HUDEP-2 (cell line): ENCODE data around the gene ANXA11.

Experiments
- DNase-seq, 76 experiments: peaks; one replicate each; lab custom pipeline; 2025; ENCODE audit not compliant: unreplicated experiment in 76 of 76; lab: John Stamatoyannopoulos, UW

The ANXA11 gene

GRCh38 chr10:80167471-80168161, 37.7 kb downstream of the ANXA11 start:
- no peak for DNase-seq

- DNase-seq: no peak
Measured at GRCh38 chr10:80166581-80167470, 38.5 kb downstream of the ANXA11 start.

GRCh38 chr10:80165173-80165572, 40.2 kb downstream of the ANXA11 start:
- no peak for DNase-seq

DNA sequence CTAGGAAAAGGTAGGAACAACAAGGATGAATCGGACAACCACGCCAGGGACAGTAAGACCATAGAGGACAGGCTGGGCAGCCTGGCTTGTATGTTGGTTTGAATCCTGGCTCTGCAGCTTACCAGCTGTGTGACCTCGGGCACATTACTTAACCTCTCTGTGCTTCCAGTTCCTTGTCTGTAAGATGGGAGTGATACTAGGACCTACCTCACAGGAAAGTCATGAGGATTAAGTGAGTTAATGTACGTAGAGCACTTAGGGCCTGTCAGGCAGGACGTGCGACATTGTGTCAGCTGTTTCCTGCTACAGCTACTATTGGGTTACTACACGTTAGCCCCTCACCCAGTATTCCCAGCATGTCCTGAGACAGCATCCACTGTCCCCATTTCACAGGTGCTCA, 40.7 kb downstream of the ANXA11 start:
- DNase-seq: no peak

GRCh38 chr10:80163741-80164341, 41.5 kb downstream of the ANXA11 start:
- DNase-seq: peak in 22 of 76 experiments; percentile 1 to 43 (median 15)

DNA sequence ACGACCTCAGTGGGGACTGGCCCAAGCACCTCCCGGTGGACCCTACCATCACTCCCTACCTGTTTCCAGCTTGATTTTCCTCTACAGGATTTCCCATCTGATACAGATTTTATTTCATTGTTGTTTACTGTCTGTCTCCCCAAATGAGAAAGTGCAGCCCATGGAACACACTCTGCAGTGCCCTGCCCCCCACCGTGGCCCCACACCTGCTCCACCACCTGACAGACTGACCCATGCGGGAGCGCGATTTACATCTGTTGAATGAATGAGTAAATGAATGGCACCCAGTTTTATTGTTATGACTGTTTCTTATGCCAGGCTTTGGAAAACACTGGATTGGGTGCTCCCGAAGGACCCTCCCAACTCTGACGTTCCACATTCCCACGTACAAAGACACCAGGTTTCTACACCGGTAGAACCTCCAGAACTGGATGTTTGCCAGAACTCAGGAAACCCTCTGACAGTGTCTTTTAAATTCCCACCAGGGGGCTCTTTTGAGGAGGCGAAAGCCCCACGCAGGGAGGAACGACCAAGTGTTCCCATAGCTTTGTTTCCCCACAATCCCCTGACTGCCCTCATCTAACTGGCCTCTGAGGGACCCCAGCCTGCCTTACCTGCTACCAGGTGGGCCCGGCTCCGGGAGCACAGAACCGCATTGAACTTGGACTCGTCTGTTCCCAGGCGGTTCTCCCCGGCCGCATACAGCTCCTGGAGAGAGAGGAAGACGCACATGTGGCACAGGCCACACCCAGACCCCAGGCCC, 43.8 kb downstream of the ANXA11 start:
- DNase-seq: peak in 3 of 76 experiments; percentile 3 to 13 (median 9)

GRCh38 chr10:80160361-80161320, 44.7 kb downstream of the ANXA11 start:
- DNase-seq: no peak

- no peak for DNase-seq
Measured at GRCh38 chr10:80159166-80159873, 46.0 kb downstream of the ANXA11 start.

DNA sequence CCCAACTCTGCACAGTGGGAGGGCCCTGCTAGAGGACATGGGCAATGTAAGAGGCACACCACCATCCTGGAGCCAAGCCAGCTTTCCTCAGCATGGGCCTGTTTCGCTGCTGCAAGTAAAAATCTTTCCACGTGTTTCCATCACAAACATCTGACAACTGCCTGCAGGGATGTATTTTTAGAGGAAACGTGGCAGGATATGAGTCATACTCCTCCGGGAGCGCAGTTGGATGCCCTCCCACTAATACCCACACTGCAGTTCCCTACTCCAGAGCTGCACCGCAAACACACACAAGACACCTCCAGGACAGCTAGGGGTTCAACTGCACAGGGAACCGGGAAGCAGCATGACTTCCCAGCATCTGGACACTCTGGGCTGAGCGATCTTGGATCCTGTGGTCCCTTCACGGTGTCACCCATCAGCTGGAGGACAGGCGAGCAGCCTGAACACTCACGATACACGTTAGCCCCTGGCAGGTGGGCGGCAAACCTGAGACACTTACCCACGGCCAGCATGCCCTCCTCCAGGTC, 46.7 kb downstream of the ANXA11 start:
- peak in 3 of 76 experiments; percentile 3 to 11 (median 3) for DNase-seq

- DNase-seq: no peak
Measured at GRCh38 chr10:80158126-80158525, 47.2 kb downstream of the ANXA11 start.

DNA sequence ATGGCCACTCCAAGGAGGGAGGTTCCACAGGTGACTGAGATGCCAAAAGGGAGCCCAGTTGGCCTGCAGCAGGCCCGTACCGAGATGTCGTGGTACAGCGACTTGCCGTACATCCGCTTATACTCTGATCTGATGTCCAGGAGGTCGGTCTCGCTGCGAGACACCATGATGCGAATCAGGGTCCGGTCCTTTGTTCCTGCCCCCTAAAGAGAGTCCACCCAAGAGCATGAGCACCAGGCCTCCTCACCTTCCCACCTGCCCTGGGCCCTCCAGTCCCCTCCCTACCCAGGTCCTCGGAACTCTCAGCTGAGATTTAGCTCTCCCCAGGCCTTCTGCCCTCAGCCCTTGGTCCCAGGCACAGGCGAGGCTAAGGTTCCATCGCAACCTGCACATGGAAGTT, 47.8 kb downstream of the ANXA11 start:
- DNase-seq: no peak

GRCh38 chr10:80156216-80156615, 49.1 kb downstream of the ANXA11 start:
- no peak for DNase-seq

DNA sequence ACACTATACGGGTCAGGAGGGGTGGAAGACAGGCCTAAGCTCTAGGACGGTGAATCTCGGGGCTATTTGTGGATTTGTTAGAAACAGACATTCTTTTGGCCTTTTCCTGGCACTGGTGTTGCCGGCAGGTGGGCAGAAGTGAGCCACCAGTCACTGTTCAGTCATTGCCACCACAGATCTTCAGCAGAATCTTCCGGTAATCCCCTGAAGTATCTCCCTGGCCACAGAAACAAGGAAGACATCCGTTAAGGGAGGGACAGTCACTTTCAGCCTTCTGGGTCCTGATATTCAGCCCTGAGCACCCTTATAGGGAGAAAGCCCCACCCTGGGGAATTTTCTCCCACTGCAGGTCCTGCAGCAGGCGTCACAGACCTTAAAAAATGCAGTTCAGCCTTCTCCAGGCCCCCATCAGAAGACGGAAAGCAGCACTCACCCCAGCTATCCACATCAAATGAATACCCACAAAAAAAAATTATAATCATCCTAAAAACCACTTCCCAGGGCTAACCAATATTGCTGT, 49.6 kb downstream of the ANXA11 start:
- no peak for DNase-seq

GRCh38 chr10:80154978-80155695, 50.2 kb downstream of the ANXA11 start:
- no peak for DNase-seq

DNA sequence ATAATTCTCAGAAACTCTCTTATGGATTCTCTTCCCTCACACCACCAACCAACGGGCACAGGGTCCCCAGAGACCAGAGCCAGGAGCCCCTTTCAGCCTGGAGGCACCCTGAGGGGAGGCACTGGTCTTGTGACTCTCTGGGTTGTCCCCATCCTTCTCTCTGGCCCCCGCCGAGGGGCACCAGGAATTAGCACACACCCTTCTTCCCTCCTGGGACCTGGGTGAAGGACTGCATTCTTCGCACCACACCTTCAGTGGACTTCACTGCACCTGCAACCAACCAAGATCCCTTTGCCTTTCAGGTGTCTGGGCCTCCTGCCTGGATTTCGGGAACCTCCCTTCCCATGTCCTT, 50.7 kb downstream of the ANXA11 start:
- DNase-seq: no peak

DNA sequence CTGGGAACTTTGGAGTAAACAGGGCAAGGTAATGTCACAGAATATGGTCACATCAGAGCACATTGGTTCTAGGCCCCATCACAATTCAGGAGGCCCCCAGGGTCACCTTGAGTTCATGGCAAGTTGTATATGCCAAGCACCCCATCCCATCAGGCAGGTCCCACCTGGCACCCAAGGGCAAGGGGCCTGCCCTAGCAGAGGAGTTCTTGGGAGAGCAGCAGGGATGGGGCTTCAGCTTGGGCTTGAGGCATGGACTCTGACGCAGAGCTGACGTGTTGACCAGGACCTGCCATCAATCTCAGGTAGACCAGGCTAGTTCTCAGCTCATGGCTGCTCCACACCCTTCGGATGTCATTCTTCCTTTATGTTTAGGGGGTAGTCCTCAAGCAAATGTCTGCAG, 51.9 kb downstream of the ANXA11 start:
- no peak for DNase-seq

DNA sequence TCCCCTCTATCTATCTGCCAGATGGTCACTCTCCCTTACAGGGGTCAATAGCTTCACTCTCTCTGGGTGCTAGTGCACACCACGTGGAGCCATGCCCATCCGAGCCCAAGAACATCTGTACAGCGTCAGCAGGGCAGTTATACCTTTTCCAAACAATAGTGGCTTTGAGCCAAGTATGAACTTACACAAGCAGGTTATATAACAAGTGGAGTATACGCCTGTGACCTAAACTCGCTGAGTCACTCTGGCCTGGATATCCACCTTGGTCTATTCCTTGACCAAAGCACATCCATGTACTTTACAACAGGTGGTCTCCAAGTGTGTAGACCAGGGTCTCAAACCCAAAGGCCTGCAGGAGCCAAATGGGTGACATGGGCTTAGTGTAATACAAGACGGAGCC, 52.5 kb downstream of the ANXA11 start:
- DNase-seq: no peak

DNA sequence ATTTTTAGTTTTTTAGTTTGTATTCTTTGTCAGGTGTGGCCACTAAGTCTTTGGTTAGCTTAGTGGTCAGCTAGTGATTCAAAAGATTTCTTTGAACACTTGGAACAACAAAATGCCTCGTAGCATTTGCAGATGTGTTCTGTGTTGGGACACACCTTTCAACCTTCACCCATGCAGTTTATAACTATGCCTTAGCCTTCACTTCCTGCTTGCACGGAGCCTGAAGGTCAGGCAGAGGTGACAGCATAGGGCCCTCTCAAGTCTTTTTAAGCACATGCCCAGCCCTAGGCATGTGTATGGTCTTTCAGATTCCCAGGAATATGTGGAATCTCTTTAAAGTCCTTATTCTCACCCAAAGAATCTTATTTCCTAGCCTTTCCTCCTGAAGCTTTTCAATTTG, 55.2 kb downstream of the ANXA11 start:
- no peak for DNase-seq
